Hematopoietic multipotent progenitor cell treated with erythropoietin and hydrocortisone succinate and interleukin-3 and kit ligand, for 8 days (in vitro differentiated cells): Measurements from ENCODE around the gene MYOC.
"Not testable (repeated sequence)": the region's sequence is repeated elsewhere in the genome, so short reads cannot be mapped to it uniquely, and the experiment has no call there.

Source experiments
- DNase-seq: peaks from one replicate; pipeline ENCODE4 v3.0.0-alpha.2; 2015

Gene MYOC

GRCh38 chr1:171600862-171601261 is 51.6 kb downstream of the MYOC start:
- no peak for DNase-seq

DNA sequence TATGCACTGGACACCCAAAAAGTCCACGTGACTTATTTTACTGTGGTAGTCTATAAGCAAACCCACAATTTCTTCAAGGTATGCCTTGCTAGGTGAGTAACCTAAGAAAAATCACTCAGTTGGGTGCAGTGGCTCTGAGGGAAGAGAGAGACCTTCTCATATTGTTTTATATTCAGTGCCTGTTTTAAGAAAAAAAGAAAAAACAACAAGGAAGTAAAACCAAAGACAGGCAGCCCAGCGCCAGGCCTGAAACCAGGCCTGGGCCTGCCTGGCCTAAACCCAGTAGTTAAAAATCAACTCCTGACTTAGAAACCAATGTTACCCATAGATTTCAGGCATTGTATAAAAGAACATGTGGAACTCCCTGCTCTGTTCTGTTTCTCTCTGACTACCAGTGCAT is 52.2 kb downstream of the MYOC start:
- not testable (repeated sequence) for DNase-seq

DNA sequence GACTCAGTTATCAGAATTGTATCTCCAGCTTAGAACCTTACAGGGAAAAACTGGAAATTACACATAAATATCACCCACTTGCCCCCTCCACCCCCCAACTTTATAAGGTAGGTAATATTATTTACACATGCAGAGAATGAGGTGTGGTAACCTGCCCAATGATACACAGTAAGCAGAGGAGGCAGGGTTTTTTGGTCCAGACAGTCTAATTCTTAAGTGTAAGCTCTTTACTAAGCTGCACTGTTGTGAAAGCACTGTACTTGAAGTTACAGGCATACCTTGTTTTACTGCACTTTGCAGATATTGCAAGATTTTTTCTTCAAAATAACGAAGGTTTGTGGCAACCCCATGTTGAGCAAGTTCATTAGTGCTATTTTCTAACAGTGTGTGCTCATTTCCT is 55.3 kb downstream of the MYOC start:
- DNase-seq: no peak

- DNase-seq: no peak
These were observed 55.8 kb downstream of the MYOC start for GRCh38 chr1:171596705-171597104.

DNA sequence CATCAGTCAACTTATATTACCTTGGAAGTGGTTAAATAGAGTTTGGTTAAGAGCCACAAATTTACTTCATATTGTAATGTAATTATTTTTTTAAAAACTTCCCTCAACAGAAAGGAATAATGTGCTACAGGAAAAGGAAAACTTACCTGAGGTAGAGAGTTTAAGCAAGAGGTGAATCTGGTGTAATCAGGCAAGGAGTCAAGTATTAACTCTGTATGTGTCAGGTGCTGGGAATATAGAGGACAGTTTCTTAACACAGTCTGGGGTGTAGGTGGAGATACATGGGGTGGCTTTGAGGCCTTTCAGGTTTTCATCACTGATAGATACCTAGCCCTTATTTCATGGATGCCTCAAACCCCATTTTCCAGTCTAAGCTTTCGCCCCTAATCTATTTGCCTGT is 56.4 kb downstream of the MYOC start:
- DNase-seq: no peak

GRCh38 chr1:171595324-171595723 is 57.2 kb downstream of the MYOC start:
- DNase-seq: no peak

DNA sequence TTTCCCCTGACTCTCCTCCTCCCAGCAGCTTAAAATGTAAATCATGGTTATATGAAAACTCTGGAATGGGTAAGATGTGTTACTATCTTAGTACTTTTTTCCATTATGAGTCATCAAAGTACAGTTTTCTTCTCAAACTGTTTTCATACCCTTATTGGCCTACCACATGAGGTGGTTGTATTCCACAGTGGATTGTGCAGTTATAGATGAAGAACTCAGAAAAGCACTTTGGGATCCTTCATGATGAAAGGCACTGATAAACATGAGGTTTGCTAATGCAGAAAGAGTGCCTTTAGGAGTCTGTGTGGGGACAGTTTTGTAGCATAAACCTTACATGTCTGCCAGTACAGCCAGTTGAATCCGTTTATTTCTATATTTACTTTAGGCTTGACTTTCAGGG is 62.5 kb downstream of the MYOC start:
- no peak for DNase-seq

- DNase-seq: no peak
These were observed 64.3 kb downstream of the MYOC start for GRCh38 chr1:171588230-171588629.

- DNase-seq: no peak
These were observed 66.8 kb downstream of the MYOC start for GRCh38 chr1:171585715-171586114.
